PFSK-1 (cell line): ENCODE data around the gene KIF11.

Experiments used
- POLR2AphosphoS5 ChIP-seq: IDR thresholded peaks from 2 replicates; pipeline ENCODE4 v1.6.1; 2012; ENCODE audit warnings: low read depth, mild to moderate bottlenecking, control low read depth, low read length, moderate library complexity
- REST ChIP-seq, 2 experiments: IDR thresholded peaks; 2 replicates each; pipeline versions ENCODE4 v1.6.1 to v1.8.0; 2011 to 2012; ENCODE audit warnings: low read depth in 2 of 2, low read length in 2 of 2, control low read depth in 1 of 2, inconsistent platforms in 1 of 2, mild to moderate bottlenecking in 1 of 2, moderate library complexity in 1 of 2; ENCODE audit not compliant: insufficient read depth in 1 of 2
- SIN3A ChIP-seq: IDR thresholded peaks from 2 replicates; pipeline ENCODE4 v1.6.1; 2012; ENCODE audit warnings: mild to moderate bottlenecking, low read length, moderate library complexity, borderline replicate concordance; ENCODE audit not compliant: insufficient read depth
- TAF1 ChIP-seq: IDR thresholded peaks from 2 replicates; pipeline ENCODE4 v1.6.1; 2012; ENCODE audit warnings: low read length, control low read depth, borderline replicate concordance; ENCODE audit not compliant: insufficient read depth

GRCh38 chr10:92595505-92595904 is 2.6 kb downstream of the KIF11 start:
- TF ChIP-seq POLR2AphosphoS5 (no peak), SIN3A (no peak), TAF1 (no peak), REST (IDR thresholded peaks at IDR 0.05; ENCODE audit: insufficient read depth in 1 of 2, low read depth in 2 of 2, low read length in 2 of 2) (no peak)
